Upper lobe of left lung (tissue), 4 donors: ENCODE data around the gene FPR2.

Source experiments
- EP300 ChIP-seq, 4 donors: sonication (generic); formaldehyde crosslinking; IDR thresholded peaks; one replicate each; pipeline ENCODE4 v1.5.1; 2017; ENCODE audit warnings: antibody characterized with exemption in 4 of 4, control low read depth in 2 of 4
- POLR2A ChIP-seq, 4 donors: fragments of 450-650 bp; IDR thresholded peaks; one replicate each; pipeline ENCODE4 v1.5.1; 2016 to 2017; ENCODE audit warnings: antibody characterized with exemption in 4 of 4, mild to moderate bottlenecking in 2 of 4
- POLR2AphosphoS5 ChIP-seq, 2 donors: sonication (generic); formaldehyde crosslinking; IDR thresholded peaks; one replicate each; pipeline ENCODE4 v1.5.1; 2017; ENCODE audit warnings: antibody characterized with exemption in 2 of 2
- TF ChIP-seq, protein P1 (sequence below), 6 experiments: fragments of 450-650 bp in 4 of 6; fragments of 200-600 bp in 2 of 6; sonication (generic) in 2 of 6; IDR thresholded peaks; one replicate each; pipeline ENCODE4 v1.5.1; 2016 to 2019; ENCODE audit warnings: antibody characterized with exemption in 6 of 6

DNA sequence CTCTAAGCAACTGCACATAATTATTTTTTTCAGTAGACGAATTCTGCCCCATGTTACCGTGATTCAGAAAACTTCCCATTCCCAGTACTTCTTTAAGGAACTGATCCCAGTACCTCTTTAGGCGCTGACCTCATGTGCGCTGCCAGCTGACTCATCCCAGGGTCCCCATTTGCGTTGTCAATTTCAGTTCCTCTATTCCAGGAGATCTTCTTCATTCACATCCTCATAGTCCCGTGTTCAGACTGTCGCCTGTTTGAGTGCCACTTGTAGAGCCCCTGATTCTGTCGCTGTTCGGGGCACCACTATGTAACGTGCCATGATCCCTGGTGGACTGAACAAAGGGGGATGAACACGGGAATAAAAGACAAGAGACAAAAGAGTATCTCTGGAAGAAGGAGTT is 50.4 kb downstream of the FPR2 start:
- TF ChIP-seq POLR2A (IDR thresholded peaks at IDR 0.05) (peak in 1 of 4 donors; percentile 71), POLR2AphosphoS5 (IDR thresholded peaks at IDR 0.05) (peak; percentile 28 to 56), EP300 (IDR thresholded peaks at IDR 0.05) (peak in 1 of 4 donors; percentile 17)
- TF ChIP-seq, protein P1, sequence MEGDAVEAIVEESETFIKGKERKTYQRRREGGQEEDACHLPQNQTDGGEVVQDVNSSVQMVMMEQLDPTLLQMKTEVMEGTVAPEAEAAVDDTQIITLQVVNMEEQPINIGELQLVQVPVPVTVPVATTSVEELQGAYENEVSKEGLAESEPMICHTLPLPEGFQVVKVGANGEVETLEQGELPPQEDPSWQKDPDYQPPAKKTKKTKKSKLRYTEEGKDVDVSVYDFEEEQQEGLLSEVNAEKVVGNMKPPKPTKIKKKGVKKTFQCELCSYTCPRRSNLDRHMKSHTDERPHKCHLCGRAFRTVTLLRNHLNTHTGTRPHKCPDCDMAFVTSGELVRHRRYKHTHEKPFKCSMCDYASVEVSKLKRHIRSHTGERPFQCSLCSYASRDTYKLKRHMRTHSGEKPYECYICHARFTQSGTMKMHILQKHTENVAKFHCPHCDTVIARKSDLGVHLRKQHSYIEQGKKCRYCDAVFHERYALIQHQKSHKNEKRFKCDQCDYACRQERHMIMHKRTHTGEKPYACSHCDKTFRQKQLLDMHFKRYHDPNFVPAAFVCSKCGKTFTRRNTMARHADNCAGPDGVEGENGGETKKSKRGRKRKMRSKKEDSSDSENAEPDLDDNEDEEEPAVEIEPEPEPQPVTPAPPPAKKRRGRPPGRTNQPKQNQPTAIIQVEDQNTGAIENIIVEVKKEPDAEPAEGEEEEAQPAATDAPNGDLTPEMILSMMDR (IDR thresholded peaks at IDR 0.05): no peak
